Dendritic cell treated with granulocyte-macrophage colony-stimulating factor and Interleukin-4, amounts not matched to agents 40 ng/mL and 50 ng/mL, for 4 days (primary cell): Measurements from ENCODE around the gene KNSTRN.

Source experiments
- H3K27ac Mint-ChIP-seq: one replicate; pipeline ENCODE4 v1.8.0; 2022; ENCODE audit warnings: mild to moderate bottlenecking, mixed read lengths
- H3K27me3 Mint-ChIP-seq: one replicate; pipeline ENCODE4 v1.8.0; 2022; ENCODE audit warnings: mild to moderate bottlenecking, mixed read lengths
- H3K36me3 Mint-ChIP-seq: one replicate; pipeline ENCODE4 v1.8.0; 2022; ENCODE audit warnings: low read depth, mixed read lengths
- H3K4me1 Mint-ChIP-seq: one replicate; pipeline ENCODE4 v1.8.0; 2022; ENCODE audit warnings: low read depth, mixed read lengths
- H3K4me3 Mint-ChIP-seq: one replicate; pipeline ENCODE4 v1.8.0; 2022; ENCODE audit warnings: mild to moderate bottlenecking, moderate library complexity, mixed read lengths
- H3K9me3 Mint-ChIP-seq: one replicate; pipeline ENCODE4 v1.8.0; 2022; ENCODE audit warnings: mixed read lengths
- intact Hi-C: fragments of 100-400 bp; cut with micrococcal nuclease; formaldehyde crosslinking; loops from one replicate; pipeline ENCODE4 v1.15.0; 2022

The KNSTRN gene

GRCh38 chr15:40352281-40352901 is 30.1 kb upstream of the KNSTRN start:
- no peaks in the 10 kb centered on the region for H3K9me3 Mint-ChIP-seq
- H3K27ac Mint-ChIP-seq, result no peak overlapping the region
- H3K36me3 Mint-ChIP-seq, result no peaks in the 10 kb centered on the region
- no peak overlapping the region for H3K4me3 Mint-ChIP-seq
- H3K4me1 Mint-ChIP-seq, result peaks cover 7% of the 10 kb centered on the region
- H3K27me3 Mint-ChIP-seq, result peaks cover 34% of the 10 kb centered on the region
- intact Hi-C loops, result no loop called here

- H3K27ac Mint-ChIP-seq, result no peak overlapping the region
- peaks cover 44% of the 10 kb centered on the region for H3K27me3 Mint-ChIP-seq
- no peaks in the 10 kb centered on the region for H3K9me3 Mint-ChIP-seq
- H3K4me3 Mint-ChIP-seq, result no peak overlapping the region
- intact Hi-C loops, result no loop called here
- H3K4me1 Mint-ChIP-seq, result peaks cover 15% of the 10 kb centered on the region
- H3K36me3 Mint-ChIP-seq, result no peaks in the 10 kb centered on the region
These were observed 28.8 kb upstream of the KNSTRN start for GRCh38 chr15:40353697-40354096.

GRCh38 chr15:40354408-40355171 is 27.9 kb upstream of the KNSTRN start:
- Mint-ChIP-seq H3K4me3 (no peak overlapping the region), H3K27me3 (peaks cover 51% of the 10 kb centered on the region), H3K36me3 (no peaks in the 10 kb centered on the region), H3K4me1 (peaks cover 21% of the 10 kb centered on the region), H3K9me3 (no peaks in the 10 kb centered on the region), H3K27ac (no peak overlapping the region)
- intact Hi-C loops, result no loop called here

- intact Hi-C loops, result no loop called here
- Mint-ChIP-seq H3K36me3 (no peaks in the 10 kb centered on the region), H3K27me3 (peaks cover 49% of the 10 kb centered on the region), H3K27ac (no peak overlapping the region), H3K4me1 (peaks cover 21% of the 10 kb centered on the region), H3K9me3 (no peaks in the 10 kb centered on the region), H3K4me3 (no peak overlapping the region)
These were observed 26.4 kb upstream of the KNSTRN start for GRCh38 chr15:40355976-40356585.

- no peaks in the 10 kb centered on the region for H3K36me3 Mint-ChIP-seq
- H3K4me1 Mint-ChIP-seq, result peaks cover 21% of the 10 kb centered on the region
- intact Hi-C loops, result no loop called here
- H3K4me3 Mint-ChIP-seq, result no peak overlapping the region
- H3K9me3 Mint-ChIP-seq, result no peaks in the 10 kb centered on the region
- H3K27me3 Mint-ChIP-seq, result peaks cover 49% of the 10 kb centered on the region
- no peak overlapping the region for H3K27ac Mint-ChIP-seq
These were observed 25.3 kb upstream of the KNSTRN start for GRCh38 chr15:40357246-40357645.

GRCh38 chr15:40357723-40358470 is 24.6 kb upstream of the KNSTRN start, which contains the start of gene DISP2:
Gene DISP2, plus strand, starts transcription at chr15:40358219. Its CDS starts 103 bp downstream, at chr15:40358322.
- Mint-ChIP-seq H3K9me3 (no peaks in the 10 kb centered on the region), H3K27ac (no peak within 1 kb of the TSS), H3K4me3 (peak within 1 kb of the TSS; percentile 75), H3K27me3 (peaks cover 49% of the 10 kb centered on the region), H3K4me1 (peaks cover 21% of the 10 kb centered on the region), H3K36me3 (peaks cover 4% of the 10 kb centered on the region)
- intact Hi-C loops, result no loop called here

- H3K4me3 Mint-ChIP-seq, result peak overlapping the region; percentile 71
These were observed 23.8 kb upstream of the KNSTRN start for GRCh38 chr15:40358471-40359353.

GRCh38 chr15:40360015-40360414 is 22.5 kb upstream of the KNSTRN start:
- H3K27ac Mint-ChIP-seq, result no peak overlapping the region
- no peak overlapping the region for H3K4me3 Mint-ChIP-seq

More at GRCh38 chr15:40358471-40359353, 23.8 kb upstream of the KNSTRN start:
- Mint-ChIP-seq H3K36me3 (peaks cover 4% of the 10 kb centered on the region), H3K4me1 (peaks cover 21% of the 10 kb centered on the region), H3K9me3 (no peaks in the 10 kb centered on the region), H3K27me3 (peaks cover 46% of the 10 kb centered on the region), H3K27ac (no peak overlapping the region)
- intact Hi-C loops, result no loop called here

GRCh38 chr15:40361640-40362039 is 20.9 kb upstream of the KNSTRN start:
- H3K27ac Mint-ChIP-seq, result no peak overlapping the region
- peaks cover 20% of the 10 kb centered on the region for H3K4me1 Mint-ChIP-seq
- H3K4me3 Mint-ChIP-seq, result no peak overlapping the region
- peaks cover 27% of the 10 kb centered on the region for H3K27me3 Mint-ChIP-seq
- peaks cover 4% of the 10 kb centered on the region for H3K36me3 Mint-ChIP-seq
- no peaks in the 10 kb centered on the region for H3K9me3 Mint-ChIP-seq
- intact Hi-C loops, result no loop called here

More at GRCh38 chr15:40360015-40360414, 22.5 kb upstream of the KNSTRN start:
- H3K36me3 Mint-ChIP-seq, result peaks cover 4% of the 10 kb centered on the region
- no peaks in the 10 kb centered on the region for H3K9me3 Mint-ChIP-seq
- intact Hi-C loops, result no loop called here
- H3K27me3 Mint-ChIP-seq, result peaks cover 36% of the 10 kb centered on the region
- H3K4me1 Mint-ChIP-seq, result peaks cover 20% of the 10 kb centered on the region

- intact Hi-C loops, result no loop called here
- H3K4me3 Mint-ChIP-seq, result no peak overlapping the region
- H3K27me3 Mint-ChIP-seq, result peaks cover 18% of the 10 kb centered on the region
- peaks cover 4% of the 10 kb centered on the region for H3K36me3 Mint-ChIP-seq
- no peak overlapping the region for H3K27ac Mint-ChIP-seq
- no peaks in the 10 kb centered on the region for H3K9me3 Mint-ChIP-seq
- peaks cover 24% of the 10 kb centered on the region for H3K4me1 Mint-ChIP-seq
These were observed 18.9 kb upstream of the KNSTRN start for GRCh38 chr15:40363611-40364010.

GRCh38 chr15:40364251-40364650 is 18.3 kb upstream of the KNSTRN start:
- Mint-ChIP-seq H3K27me3 (peaks cover 15% of the 10 kb centered on the region), H3K27ac (no peak overlapping the region), H3K9me3 (no peaks in the 10 kb centered on the region), H3K4me3 (no peak overlapping the region), H3K4me1 (peaks cover 22% of the 10 kb centered on the region), H3K36me3 (peaks cover 4% of the 10 kb centered on the region)
- intact Hi-C loops, result no loop called here

GRCh38 chr15:40365016-40365415 is 17.5 kb upstream of the KNSTRN start:
- no peak overlapping the region for H3K4me3 Mint-ChIP-seq
- peaks cover 14% of the 10 kb centered on the region for H3K27me3 Mint-ChIP-seq
- peaks cover 4% of the 10 kb centered on the region for H3K36me3 Mint-ChIP-seq
- H3K9me3 Mint-ChIP-seq, result no peaks in the 10 kb centered on the region
- H3K27ac Mint-ChIP-seq, result no peak overlapping the region
- intact Hi-C loops, result no loop called here
- H3K4me1 Mint-ChIP-seq, result peaks cover 22% of the 10 kb centered on the region
